Kidney tubule cell (primary cell): ENCODE data around the gene KHDC4.

Experiments used
- DNase-seq: peaks from one replicate; pipeline ENCODE4 v3.0.0-alpha.2; 2018; ENCODE audit warnings: low spot score

The KHDC4 gene

DNA sequence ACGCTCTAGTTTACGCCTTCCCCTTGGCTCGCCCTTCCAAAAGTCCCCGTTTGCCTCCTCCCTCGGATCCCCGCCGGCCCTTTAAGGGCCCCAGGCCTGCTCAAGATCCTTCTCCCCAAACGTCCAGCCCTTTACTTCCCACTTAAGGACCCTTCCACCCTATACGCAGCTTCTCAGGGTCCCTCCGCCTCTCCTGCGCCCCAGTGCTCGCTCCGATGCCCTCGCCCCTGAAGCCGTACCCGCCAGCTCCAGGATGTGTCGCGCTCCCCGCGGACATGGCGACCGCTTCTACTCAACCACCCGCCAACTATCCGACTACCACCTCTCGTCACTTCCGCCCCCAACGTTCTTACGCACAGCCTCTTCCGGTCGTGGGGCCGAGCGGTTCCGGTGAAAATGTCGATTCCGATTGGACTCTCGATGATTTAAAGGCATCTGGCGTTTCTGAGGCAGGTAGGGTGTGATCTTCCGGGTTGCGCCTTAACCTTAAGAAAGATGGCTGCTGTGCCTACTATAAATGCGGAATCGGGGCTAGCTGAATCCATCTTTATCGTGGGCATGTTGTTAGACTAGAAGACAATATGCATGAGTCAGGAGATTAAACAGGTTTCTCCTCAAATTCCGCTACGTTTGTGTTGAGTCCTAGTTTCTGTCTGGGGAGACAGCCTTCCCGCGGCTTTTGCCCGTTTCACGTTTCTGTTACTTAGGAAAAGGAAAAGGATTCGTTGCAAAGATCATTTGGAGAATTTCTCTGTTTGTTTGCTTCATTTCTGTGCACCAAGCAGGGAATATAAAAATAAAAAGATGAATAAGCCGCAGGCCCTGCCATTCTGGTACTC lies at the start of gene KHDC4:
TSS of gene KHDC4 (minus strand) at position 317 of the 839 bp plus-strand sequence. CDS start at position 277, 40 bp downstream.
- DNase-seq: peak; percentile 100

DNA sequence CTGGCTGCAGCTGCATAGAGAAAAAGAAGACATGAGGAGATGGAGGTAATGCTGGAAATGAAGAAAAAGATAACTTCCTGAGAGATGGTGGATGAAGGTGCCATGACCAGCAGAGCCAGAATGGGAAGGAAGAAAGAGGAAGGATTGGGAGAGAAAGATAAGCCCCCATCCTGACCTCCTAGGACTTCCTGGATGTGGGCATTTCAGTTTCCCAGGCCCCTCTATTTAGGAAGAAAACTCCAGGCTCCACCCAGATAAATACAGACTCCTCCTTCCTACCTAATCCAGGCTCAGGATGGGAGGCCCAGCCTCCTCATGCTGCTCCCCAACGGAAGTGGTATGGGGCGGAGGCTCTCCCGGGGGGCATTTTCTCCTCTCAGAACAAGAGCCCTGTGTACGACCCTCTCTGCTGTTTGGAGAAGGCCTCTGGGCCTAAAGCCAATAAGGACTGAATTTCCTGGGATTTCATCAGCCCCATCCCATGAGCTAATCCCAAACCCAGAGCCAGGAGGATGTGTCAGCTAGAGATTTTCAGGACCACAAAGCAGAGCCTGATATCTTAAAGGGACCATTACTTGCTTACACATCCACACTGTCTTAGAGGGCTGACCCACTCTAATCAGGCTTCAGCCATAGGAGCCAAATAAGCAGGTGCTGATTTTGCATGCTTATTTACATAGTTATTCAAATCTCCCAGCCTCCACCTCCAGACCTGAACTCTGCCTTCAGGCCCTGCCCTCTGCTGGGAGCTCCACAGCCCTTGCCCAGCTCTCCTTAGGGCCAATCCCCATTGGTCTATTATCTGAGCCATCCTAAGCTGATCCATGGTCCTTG lies 49.2 kb upstream of the KHDC4 start:
- peak; percentile 73 for DNase-seq

DNA sequence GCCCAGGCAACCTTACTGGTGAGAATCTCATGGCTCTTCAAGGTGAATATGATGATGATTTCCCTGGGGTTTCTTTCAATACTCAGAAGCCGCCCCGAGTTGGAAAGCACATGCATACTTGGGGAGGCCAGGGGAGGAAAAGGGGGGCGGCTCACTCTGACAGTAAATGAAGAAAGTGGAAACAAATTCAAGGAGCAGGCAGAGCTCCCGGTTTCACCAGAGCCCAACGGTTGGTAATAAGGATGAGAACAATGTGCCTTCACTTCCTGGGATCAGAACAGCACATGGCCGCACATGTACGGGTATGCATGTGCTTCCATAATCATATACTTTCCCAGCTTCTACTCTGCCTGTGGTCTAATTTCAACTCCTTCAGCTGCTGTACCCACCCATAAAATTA lies 47.9 kb upstream of the KHDC4 start:
- no peak for DNase-seq

DNA sequence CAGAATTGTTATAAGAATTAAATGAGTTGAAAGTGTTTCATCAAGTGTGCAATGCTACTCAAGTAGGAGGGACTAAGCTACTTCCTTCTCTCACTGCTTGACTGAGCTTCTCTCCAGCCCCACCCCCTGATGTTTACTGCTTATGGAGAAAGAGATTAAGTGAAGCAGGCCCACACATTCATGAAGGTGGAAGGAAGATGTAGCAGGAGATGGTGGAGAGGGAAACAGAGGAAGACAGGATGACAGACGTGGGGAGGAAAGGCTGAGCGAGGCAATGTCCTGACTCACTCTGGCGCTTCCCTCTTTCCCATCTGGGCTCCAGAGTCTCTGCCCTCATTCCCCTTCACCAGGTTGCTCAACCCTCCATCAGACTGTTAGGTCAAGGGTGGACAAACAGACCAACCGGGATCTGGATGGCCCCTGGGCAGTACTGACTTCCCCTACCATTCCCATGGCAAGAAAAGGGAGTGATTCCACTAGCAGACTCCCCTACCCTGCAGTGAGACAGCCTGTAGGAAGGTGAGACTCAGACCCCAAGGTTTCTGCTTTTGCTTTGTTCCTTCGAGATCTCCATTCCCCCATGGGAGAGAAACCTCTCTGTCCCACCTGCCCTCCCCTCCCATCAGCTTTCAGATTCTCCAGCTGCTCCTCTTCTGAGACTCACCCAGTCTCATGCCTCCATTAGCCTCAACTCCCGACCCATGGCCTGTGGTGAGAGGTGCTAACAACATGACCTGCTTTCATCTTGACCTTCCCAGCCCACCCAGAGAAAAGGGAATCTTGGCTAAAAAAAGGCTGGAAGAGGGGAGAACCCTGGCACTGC lies 47.3 kb upstream of the KHDC4 start:
- DNase-seq: peak; percentile 68

DNA sequence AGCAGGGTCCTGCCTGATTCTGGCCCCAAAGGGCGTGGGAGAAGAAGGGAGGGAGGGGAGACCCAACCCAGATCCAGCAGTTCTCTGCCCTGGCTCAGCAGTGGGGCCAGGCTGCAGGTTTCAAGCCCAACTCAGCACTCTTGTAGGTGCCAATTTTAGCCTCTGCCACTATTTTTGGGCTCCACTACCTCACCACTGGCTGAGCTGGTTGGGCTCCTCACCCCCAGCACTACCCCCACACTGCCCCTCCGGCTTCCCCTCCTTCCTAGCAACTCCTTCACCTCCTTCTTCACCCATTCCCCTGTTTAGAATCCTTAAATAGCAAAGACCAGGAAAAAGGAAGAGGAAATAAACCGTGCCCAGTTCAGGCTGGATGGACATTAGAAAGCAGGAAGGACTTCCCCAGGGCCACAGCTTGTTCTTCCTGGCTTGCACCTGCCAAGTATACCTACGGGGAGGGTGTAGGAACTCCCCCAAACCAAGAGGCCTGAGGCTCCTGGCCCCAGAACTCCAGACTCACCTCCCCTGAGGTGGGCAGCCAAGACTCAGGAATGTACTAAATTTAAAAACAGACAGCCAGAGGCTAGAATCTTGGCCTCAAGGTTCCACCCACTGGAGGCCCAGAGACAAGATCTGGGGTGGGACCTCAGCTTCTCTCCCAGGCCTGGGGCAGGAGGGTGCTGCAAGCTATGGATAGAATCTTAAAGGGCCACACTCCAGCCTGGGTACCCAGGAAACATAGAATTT lies 45.6 kb upstream of the KHDC4 start:
- peak; percentile 21 for DNase-seq

DNA sequence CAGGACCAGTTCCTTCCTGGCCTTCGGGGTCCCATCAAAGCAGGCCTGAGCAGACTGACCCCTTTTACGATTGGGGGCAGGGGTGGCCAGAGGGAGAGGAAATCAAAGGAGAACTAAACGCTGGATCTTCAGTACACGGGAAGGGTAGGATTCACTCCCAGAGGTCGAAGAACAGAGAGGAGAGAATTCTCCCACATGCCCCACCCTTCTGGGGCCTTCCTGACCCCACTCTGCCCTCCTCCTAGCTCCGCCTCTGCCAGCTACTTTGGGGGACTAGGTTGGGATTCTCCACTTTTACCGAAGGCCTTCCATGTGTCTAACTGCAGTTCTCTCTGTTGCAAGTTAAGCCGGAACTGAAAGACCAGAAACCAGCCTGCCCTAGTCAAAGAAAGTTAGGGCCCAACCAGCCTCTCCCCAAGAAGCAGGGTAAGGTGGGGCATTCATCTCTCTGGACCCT lies 44.8 kb upstream of the KHDC4 start:
- no peak for DNase-seq

DNA sequence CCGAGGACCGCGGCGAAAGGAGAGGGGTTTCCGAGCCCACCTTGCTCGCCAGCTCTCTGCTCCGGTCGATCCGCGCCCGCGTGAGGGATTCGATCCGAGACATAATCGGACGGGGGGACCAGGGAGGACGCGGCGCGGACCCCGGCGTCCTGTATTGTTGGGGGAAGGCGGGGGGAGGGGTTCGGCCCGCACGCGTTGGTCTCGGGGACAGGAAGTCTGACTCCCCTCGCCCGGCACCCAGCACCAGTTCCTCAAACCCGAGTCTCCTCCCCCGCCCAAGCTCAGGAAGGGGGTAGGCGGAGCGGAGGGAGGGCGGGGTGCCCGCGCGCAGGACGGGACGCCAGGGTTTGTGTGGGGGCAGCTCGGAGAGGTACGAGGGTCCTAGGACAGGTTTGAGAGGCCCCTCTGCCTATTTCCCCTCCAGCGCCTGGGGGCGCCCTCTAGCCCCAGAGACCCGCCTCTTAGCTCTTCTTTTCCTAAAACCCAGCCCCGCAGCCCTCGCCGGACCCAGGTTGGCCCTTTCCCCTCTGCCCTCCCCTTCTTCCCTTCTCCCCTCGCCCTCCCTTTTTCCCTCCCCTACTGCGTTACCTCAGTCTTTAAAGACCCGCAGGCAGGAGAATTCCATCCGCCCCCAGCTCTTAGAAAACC lies 44.2 kb upstream of the KHDC4 start, which contains the start of gene ARHGEF2:
TSS of gene ARHGEF2 (minus strand) at position 223 of the 648 bp plus-strand sequence. CDS start at position 103, 120 bp downstream.
- DNase-seq: peak; percentile 78

DNA sequence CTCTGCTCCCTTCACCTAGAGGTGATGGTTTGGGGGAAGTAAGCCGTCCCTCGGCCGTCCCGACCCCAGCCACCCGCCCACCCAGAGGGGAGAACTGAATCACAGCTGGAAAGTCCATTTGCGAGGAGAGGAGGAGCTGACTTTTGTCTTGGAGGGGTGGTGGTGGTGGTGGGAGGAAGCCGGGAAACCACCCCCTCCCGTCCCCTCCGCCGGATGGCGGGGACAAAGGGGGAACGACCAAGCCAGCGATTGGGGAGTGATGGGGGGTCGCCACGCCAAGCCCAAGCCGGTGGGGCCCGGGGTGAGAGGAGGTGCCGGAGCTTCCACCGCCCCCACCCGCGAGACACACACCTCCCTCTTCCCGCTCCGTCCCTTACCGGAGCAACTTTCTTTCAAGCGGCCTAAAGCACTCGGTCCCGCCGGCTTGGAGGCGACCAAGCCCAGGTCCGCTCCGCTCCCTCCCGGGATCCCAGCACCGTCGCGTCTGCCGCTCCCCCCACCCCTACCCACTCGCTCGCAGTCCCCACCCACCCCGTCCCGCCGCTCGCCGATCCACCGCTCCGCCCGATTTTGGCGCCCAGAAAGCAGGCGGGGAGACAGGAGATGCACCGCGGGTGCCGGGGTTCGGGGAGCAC lies 43.6 kb upstream of the KHDC4 start:
- DNase-seq: peak; percentile 18

DNA sequence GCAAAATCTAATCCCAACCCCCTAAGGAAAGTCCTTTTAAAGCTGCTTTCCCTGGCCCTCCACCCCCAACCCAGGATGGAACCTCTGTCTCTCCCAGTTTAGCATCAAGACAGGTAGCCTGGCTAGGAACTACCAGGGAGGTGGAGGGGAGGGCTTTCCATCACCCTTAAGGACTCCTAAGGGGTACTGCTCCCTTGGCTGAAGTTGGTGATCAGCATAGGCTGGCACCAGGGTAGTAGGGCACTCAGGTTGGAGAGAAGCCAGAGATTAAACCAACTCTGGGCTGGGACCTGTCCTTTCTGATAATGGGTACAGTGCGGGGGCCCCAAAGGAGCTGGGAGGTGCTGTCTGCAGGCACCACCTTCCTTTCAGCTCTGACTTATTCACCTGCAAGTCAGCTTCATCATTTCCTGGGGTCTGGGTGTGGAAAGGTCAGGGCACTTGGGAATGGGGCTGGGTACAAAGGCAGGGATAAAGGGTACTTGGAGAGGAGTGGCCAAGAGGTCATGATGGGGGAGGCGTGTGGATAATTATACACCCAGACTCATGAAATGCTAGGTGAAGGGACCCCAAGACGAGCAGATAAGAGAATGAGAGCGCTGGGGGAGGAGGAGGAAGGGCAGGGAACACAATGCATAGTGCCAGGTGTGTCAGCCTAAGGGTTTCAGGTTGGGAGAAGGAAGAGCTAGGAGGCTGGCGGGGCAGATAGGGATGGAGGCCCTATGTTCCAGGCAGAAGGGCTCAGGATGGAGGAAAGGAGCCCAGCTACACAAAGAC lies 42.9 kb upstream of the KHDC4 start:
- peak; percentile 22 for DNase-seq

DNA sequence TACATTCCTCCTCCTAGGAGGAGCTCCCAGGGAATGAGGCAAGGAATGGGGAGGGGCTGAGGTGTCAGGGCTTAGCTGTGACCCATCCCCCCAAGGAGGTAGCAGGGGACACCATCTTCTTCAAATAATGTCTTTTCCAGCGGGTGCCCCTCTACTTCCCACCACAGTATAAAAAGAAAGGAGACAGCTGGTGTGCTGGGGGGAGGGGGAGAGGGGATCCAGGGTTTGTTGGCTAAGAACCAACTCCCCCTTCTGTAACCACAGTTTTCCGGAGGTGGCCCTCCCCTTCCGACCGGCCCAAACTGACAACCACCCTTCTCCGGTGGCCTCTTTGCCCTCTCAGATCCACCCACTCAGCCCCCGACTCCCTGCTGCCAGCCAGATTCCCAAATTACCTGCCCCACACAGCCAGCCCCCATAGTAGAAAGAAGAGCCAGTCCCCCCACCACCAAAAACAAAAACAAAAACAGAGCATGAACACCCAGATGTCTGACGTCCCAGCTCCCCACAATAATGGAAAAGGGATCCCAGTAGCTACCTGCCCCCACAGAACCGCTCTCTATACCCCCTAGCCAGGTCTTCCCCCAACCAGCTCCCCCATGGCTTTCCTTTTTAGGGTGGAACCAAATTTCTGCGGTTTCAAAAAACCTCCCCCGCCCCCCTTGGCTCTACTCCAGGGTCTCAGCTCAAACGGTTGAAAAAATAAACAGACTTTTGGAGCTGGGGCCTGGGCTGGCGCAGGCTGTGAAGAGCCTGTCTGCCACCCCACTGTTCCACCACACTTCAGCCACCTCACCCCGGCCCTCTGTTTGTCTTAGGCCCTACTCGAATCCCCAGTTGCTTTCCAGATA lies 42.1 kb upstream of the KHDC4 start:
- DNase-seq: peak; percentile 48

DNA sequence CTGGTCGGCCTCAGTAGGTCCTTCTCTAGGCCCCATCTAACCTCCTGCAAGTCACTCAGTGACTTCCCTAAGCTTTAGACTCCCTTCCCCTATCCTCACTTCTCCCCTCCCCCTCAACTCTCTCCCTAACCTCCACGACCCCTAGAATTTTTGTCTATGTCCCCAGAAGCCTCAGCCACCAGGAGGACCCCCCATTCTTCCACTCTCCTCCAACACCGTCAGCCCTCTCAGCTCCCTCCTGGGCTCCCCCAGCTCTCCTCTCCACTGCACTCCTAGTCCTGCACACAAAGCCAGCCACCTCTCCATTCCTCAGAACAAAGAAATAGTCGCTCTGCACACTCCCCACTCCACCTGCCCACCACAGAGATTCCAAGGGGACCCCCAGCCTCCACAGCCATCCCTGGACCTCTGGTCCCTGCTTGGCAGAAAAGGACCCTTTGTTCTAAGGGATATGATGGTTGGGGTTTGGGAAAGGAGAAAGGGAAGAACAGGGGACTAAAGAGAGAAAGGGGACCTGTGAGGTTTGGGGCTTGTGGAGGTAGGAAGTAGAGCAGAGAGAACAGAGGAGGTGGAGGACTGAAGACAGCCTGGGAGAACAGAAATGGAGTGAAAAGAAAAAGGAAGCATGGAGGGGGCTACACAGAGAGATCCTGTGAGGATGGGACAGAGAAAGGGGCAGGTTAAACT lies 41.3 kb upstream of the KHDC4 start:
- DNase-seq: no peak

DNA sequence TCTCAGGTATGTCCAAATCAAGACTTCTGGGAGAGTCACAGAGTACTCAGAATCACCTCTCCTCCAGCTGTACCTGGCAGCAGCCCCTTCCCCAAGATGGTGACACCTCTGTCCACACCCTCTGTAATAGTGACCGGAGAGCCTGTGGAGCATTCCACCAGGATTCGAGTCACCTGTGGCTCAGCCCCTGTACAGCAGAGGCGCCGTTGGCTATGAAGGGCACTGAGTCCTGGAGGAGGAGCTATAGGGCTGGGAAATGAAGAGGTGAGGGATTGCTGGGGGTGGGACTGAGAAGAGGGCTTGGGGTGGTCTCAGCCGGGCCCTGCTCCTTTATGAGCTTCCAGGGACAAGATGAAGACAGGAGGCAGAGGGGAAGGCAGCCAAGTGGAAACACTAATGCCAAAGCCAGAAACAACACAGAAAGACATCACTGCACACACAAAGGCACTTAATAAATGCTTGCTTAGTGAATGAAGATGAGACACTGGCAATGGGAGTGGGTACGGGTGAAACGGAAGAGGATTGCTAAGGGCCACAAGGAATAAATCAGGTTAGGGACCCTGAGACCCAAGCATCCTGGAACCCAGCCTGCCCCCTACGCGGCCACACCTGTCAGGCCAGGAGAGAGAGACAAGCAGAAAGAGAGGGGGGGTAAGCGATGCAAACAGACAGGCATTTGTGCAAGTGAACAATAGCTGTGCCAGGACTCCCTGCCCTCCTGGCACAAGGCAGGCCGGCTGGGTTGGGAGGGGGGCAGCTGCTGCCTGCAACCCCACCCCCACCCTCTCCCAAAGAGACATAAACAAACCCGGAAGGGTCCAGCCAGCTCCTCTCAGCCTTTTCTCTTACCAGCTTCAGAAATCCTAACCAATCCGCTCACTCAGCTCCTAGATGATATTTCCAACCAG lies 40.2 kb upstream of the KHDC4 start:
- DNase-seq: no peak

DNA sequence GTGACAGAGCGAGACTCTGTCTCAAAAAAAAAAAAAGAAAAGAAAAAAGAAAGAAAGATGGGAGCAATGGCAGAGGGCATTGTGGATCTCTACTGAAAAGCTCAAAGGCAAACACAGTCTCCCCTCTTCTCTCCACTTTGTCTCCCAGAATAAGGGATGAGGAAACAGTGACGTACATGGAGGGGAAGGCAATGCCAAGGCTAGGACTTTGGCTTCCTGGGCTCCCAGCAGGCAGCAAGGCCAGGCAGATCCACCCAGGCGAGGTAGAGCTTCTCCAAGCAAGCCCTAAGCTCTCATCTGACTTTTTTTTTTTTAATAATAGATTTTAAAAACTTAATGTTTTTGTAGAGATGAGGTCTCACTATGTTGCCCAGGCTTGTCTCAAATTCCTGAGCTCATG lies 39.5 kb upstream of the KHDC4 start:
- no peak for DNase-seq

DNA sequence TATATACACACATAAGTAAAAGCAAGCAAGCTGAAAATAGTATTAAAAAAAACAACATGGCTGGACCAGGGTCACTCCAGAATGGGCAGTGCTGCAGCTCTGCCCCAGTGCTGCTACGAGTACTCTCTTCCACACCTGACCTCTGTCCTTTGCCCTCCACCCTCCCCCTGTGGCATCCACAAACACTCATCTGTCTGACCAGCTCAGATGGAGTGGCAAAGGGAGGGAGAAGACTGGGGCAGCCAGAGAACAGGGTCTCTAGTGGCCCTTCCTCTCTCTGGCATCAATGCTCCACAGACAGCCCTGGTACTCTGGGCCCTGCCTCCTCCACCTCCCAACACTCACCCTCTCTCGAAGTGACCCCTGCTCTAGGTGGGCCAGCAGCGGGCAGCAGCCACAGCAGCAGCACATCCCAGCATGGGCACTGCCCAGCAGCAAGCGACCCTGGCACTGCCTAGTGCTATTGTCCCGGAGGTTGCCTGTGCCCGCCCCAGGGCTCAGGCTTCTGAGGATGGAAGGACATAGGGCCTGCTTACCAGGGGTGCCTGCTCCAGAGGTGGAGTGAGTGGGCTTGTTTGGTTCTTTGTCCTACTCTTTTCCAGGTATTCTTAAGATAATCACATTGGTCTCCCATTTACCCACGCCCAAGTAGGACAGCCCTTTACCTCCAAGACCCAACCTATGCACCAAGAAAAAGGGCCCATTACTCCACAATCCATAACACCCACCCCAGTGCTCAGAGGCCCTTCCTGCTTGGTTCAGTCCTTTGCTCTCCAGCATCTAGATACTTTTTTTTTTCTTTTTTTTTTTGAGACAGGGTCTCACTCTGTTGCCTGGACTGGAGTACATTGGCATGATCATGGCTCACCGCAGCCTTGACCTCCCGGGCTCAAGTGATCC lies 37.9 kb upstream of the KHDC4 start:
- DNase-seq: no peak

DNA sequence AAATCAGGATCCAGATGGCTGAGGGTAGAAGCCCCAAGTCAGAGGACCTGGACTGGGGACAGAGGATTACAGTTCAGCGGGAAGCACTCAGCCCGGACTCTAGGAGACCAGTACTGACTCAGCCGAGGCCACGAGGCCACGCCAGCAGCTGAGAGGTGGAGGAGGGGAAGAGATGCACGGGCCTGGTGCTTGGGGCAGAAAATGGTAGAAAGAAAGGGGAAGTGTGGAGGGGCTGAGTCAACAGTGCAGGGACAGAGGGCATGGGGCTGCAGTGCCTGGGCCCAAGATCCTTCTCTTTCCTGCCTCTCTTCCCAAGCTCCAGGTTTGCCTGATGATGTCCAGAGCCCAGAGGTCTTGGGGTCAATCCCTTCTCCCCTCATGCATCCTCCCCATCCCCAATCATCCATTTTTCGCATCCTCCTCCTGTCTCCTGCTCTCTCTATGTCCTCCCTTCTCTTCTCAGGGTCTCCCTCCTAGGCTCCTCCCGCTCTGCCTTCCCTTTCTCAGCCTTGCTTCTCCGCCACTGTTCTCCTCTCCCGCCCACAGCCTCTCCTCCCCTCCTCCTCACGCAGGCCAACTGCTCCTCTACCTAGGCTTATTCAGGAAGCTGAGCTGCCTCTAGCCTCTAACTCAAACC lies 36.4 kb upstream of the KHDC4 start:
- peak; percentile 45 for DNase-seq
